MM.1S (cell line): Measurements from ENCODE around the gene HMOX2.

Source experiments
- DNase-seq: peaks from one replicate; pipeline ENCODE4 v3.0.0-alpha.2; 2015
- H2AFZ ChIP-seq: fragments of 300-600 bp; sonication (generic); 2 replicates; pipeline ENCODE4 v1.6.0; 2016; ENCODE audit warnings: antibody characterized with exemption, low read length
- H3F3A ChIP-seq: fragments of 300-600 bp; sonication (generic); 2 replicates; pipeline ENCODE4 v1.6.1; 2016; ENCODE audit warnings: mild to moderate bottlenecking, antibody characterized with exemption, low read length, moderate library complexity, mixed read lengths; ENCODE audit not compliant: insufficient read depth
- H3K27ac ChIP-seq: fragments of 300-600 bp; sonication (generic); 2 replicates; pipeline ENCODE4 v1.5.1; 2016; ENCODE audit warnings: mild to moderate bottlenecking, low read length
- H3K27me3 ChIP-seq: fragments of 300-600 bp; sonication (generic); replicated peaks from 2 replicates; pipeline ENCODE4 v1.6.0; 2016; ENCODE audit warnings: low read length; ENCODE audit not compliant: insufficient read depth
- H3K36me3 ChIP-seq: fragments of 300-600 bp; sonication (generic); replicated peaks from 2 replicates; pipeline ENCODE4 v1.6.1; 2016; ENCODE audit warnings: mild to moderate bottlenecking, low read length, mixed read lengths; ENCODE audit not compliant: insufficient read depth
- H3K4me1 ChIP-seq: fragments of 300-600 bp; sonication (generic); 2 replicates; pipeline ENCODE4 v1.6.1; 2016; ENCODE audit warnings: low read length, mixed read lengths
- H3K4me2 ChIP-seq: fragments of 300-600 bp; sonication (generic); 2 replicates; pipeline ENCODE4 v1.6.0; 2016; ENCODE audit warnings: low read depth, low read length
- H3K4me3 ChIP-seq: fragments of 300-600 bp; sonication (generic); 2 replicates; pipeline ENCODE4 v1.5.1; 2016; ENCODE audit warnings: low read length, mixed read lengths
- H3K79me2 ChIP-seq: fragments of 300-600 bp; sonication (generic); 2 replicates; pipeline ENCODE4 v1.6.1; 2016; ENCODE audit warnings: mixed run types, low read length, mixed read lengths
- H3K9ac ChIP-seq: fragments of 300-600 bp; sonication (generic); 2 replicates; pipeline ENCODE4 v1.6.1; 2016; ENCODE audit warnings: low read length, mixed read lengths
- H3K9me2 ChIP-seq: fragments of 300-600 bp; sonication (generic); replicated peaks from 2 replicates; pipeline ENCODE4 v1.6.1; 2016; ENCODE audit warnings: mild to moderate bottlenecking, low read length, mixed read lengths; ENCODE audit not compliant: insufficient read depth
- H3K9me3 ChIP-seq: fragments of 300-600 bp; sonication (generic); replicated peaks from 2 replicates; pipeline ENCODE4 v1.6.1; 2016; ENCODE audit warnings: mild to moderate bottlenecking, low read length, mixed read lengths; ENCODE audit not compliant: insufficient read depth
- H4K20me1 ChIP-seq: fragments of 300-600 bp; sonication (generic); 2 replicates; pipeline ENCODE4 v1.6.1; 2016; ENCODE audit warnings: mild to moderate bottlenecking, low read length, moderate library complexity, mixed read lengths; ENCODE audit not compliant: insufficient read depth
- EZH2 ChIP-seq: fragments of 300-600 bp; sonication (generic); optimal IDR thresholded peaks from 2 replicates; pipeline ENCODE3; 2017; ENCODE audit warnings: low read depth, mild to moderate bottlenecking, antibody characterized with exemption, low read length, mixed read lengths
- EZH2phosphoT487 ChIP-seq: fragments of 300-600 bp; sonication (generic); IDR thresholded peaks from 2 replicates; pipeline ENCODE4 v1.6.1; 2018; ENCODE audit warnings: antibody characterized with exemption, low read length
- TF ChIP-seq, protein P1 (sequence below): fragments of 300-600 bp; sonication (generic); IDR thresholded peaks from 2 replicates; pipeline ENCODE4 v1.5.1; 2016; ENCODE audit warnings: antibody characterized with exemption, low read length, mixed read lengths

HMOX2 gene

DNA sequence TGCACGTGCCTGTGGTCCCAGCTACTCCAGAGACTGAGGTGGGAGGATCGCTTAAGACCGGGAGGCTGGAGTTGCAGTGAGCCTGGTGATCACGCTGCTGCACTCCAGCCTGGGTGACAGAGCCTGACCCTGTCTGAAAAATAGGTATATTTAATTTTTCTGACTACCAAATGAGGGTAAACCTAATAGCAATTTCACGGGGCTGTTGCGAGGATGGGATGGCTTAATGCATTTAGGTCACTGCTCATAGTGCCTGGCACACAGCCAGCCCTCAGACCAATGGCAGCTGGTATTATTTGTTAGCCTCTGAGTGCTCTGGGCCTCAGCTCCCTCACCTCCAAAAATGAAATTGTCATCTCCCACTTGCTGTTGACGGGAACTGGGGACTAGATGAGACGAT lies 68.3 kb downstream of the HMOX2 start:
- no peaks in the 10 kb centered on the region for H3K79me2 ChIP-seq
- no peak overlapping the region for H2AFZ ChIP-seq
- no peaks in the 10 kb centered on the region for H3F3A ChIP-seq
- TF ChIP-seq EZH2phosphoT487, result no peak
- TF ChIP-seq, protein P1, sequence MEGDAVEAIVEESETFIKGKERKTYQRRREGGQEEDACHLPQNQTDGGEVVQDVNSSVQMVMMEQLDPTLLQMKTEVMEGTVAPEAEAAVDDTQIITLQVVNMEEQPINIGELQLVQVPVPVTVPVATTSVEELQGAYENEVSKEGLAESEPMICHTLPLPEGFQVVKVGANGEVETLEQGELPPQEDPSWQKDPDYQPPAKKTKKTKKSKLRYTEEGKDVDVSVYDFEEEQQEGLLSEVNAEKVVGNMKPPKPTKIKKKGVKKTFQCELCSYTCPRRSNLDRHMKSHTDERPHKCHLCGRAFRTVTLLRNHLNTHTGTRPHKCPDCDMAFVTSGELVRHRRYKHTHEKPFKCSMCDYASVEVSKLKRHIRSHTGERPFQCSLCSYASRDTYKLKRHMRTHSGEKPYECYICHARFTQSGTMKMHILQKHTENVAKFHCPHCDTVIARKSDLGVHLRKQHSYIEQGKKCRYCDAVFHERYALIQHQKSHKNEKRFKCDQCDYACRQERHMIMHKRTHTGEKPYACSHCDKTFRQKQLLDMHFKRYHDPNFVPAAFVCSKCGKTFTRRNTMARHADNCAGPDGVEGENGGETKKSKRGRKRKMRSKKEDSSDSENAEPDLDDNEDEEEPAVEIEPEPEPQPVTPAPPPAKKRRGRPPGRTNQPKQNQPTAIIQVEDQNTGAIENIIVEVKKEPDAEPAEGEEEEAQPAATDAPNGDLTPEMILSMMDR, result no peak
- TF ChIP-seq EZH2, result no peak
- H3K9me3 ChIP-seq, result no peaks in the 10 kb centered on the region
- H4K20me1 ChIP-seq, result no peaks in the 10 kb centered on the region
- H3K36me3 ChIP-seq, result no peaks in the 10 kb centered on the region
- no peak overlapping the region for H3K27ac ChIP-seq
- no peak overlapping the region for H3K4me2 ChIP-seq
- no peaks in the 10 kb centered on the region for H3K27me3 ChIP-seq
- no peaks in the 10 kb centered on the region for H3K4me1 ChIP-seq
- H3K9me2 ChIP-seq, result no peaks in the 10 kb centered on the region
- H3K4me3 ChIP-seq, result no peak overlapping the region
- no peak for DNase-seq
- no peak overlapping the region for H3K9ac ChIP-seq

DNA sequence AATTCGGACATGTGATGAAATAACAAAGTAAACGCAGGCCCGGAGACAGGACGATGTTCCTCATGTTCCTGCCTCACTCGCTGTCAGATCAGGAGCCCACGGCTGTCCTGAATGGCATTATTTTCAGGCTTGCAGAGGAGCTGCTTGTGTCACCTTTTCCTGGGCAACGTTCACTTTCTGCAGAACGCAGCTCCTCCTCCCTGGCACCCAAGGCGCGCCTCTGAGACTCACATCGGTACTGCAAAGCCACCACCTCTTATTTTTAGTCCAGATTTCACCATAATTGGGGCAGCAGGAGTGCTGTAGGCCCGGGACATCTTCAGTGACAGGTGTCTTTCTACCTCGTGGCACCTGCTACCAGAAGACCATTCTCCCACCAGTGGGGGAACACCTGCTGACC lies 71.9 kb downstream of the HMOX2 start:
- H3K4me3 ChIP-seq, result no peak overlapping the region
- no peaks in the 10 kb centered on the region for H3K4me1 ChIP-seq
- H3K36me3 ChIP-seq, result no peaks in the 10 kb centered on the region
- no peaks in the 10 kb centered on the region for H3K9me2 ChIP-seq
- H3K4me2 ChIP-seq, result peak overlapping the region; percentile 1; the same call in 1 of the 2 replicates
- 0 out of 2 replicates have a peak overlapping the region, but pooled peaks have one; percentile 18 for H2AFZ ChIP-seq
- no peaks in the 10 kb centered on the region for H3K9me3 ChIP-seq
- TF ChIP-seq, protein P1, result no peak
- TF ChIP-seq EZH2, result no peak
- TF ChIP-seq EZH2phosphoT487, result no peak
- no peak overlapping the region for H3K27ac ChIP-seq
- no peaks in the 10 kb centered on the region for H3K27me3 ChIP-seq
- peak; percentile 27 for DNase-seq
- H3F3A ChIP-seq, result no peaks in the 10 kb centered on the region
- H3K9ac ChIP-seq, result no peak overlapping the region
- H4K20me1 ChIP-seq, result no peaks in the 10 kb centered on the region
- H3K79me2 ChIP-seq, result no peaks in the 10 kb centered on the region

DNA sequence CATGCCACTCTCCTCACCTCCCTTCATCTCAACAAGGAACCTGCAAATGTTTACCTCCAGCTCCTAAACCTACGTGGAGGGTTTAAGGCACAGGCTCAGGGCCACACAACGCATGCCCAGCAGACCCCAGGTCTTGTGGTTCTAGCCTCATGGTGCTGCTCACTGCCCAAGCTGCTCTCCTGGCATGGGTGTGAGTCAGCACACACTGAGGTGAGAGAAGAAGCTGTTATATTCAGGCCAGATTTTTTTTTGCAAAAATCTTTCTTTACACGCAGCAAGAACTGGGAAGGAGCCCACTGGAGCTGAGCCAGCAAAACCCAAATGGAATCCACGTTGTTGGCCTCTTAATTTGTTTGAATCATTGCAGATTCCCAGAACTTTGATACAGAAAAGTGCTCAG lies 74.4 kb downstream of the HMOX2 start:
- H3K9me3 ChIP-seq, result no peaks in the 10 kb centered on the region
- H3F3A ChIP-seq, result no peaks in the 10 kb centered on the region
- H3K36me3 ChIP-seq, result no peaks in the 10 kb centered on the region
- TF ChIP-seq EZH2phosphoT487 (no peak), EZH2 (no peak)
- TF ChIP-seq, protein P1, result no peak
- no peaks in the 10 kb centered on the region for H3K27me3 ChIP-seq
- no peak overlapping the region for H3K4me3 ChIP-seq
- H4K20me1 ChIP-seq, result no peaks in the 10 kb centered on the region
- DNase-seq, result no peak
- no peak overlapping the region for H3K9ac ChIP-seq
- no peak overlapping the region for H3K27ac ChIP-seq
- H3K9me2 ChIP-seq, result no peaks in the 10 kb centered on the region
- no peaks in the 10 kb centered on the region for H3K79me2 ChIP-seq
- H3K4me1 ChIP-seq, result no peaks in the 10 kb centered on the region
- no peak overlapping the region for H2AFZ ChIP-seq
- no peak overlapping the region for H3K4me2 ChIP-seq
